GM12874 (cell line): Measurements from ENCODE around the gene ANKRD34C.

Source experiments
- CTCF ChIP-seq: IDR thresholded peaks from 2 replicates; pipeline ENCODE4 v1.5.1; 2011; ENCODE audit warnings: low read depth, mild to moderate bottlenecking, control low read depth, low read length, moderate library complexity; ENCODE audit not compliant: insufficient read depth

The ANKRD34C gene

GRCh38 chr15:79322945-79323344, 40.4 kb downstream of the ANKRD34C start:
- no peak for TF ChIP-seq CTCF

- no peak for TF ChIP-seq CTCF
Observed at GRCh38 chr15:79329171-79329611, 46.7 kb downstream of the ANKRD34C start.
